Liver (tissue), 9 donors: ENCODE data around the gene GC. TPM values are rescaled to one million over a fixed set of nuclear protein-coding genes. Genes with fewer than 3 reads are reported as not detected.

Experiments
- DNase-seq: peaks from one replicate; pipeline ENCODE4 v3.0.0-alpha.2; 2017; ENCODE audit warnings: low spot score
- H3K27ac ChIP-seq, 2 donors: one replicate each; pipeline ENCODE4 v1.7.0; 2013; ENCODE audit warnings: inconsistent platforms in 2 of 2, low read length in 2 of 2, control low read depth in 1 of 2, low read depth in 1 of 2, mild to moderate bottlenecking in 1 of 2
- H3K27me3 ChIP-seq, 4 donors: one replicate each; pipeline versions ENCODE4 v1.6.1 to v1.7.0; 2013; ENCODE audit warnings: low read length in 3 of 4, inconsistent platforms in 1 of 4, mild to moderate bottlenecking in 1 of 4, moderate library complexity in 1 of 4; ENCODE audit not compliant: control insufficient read depth in 4 of 4, insufficient read depth in 4 of 4
- H3K36me3 ChIP-seq, 4 donors: one replicate each; pipeline versions ENCODE4 v1.6.1 to v1.7.0; 2013; ENCODE audit warnings: low read length in 3 of 4, mild to moderate bottlenecking in 3 of 4, low read depth in 1 of 4, moderate library complexity in 1 of 4; ENCODE audit not compliant: control insufficient read depth in 4 of 4, insufficient read depth in 3 of 4
- H3K4me1 ChIP-seq, 4 donors: one replicate each; pipeline versions ENCODE4 v1.6.1 to v1.7.0; 2013; ENCODE audit warnings: low read length in 3 of 4, mild to moderate bottlenecking in 3 of 4, moderate library complexity in 1 of 4; ENCODE audit not compliant: control insufficient read depth in 4 of 4, insufficient read depth in 4 of 4
- H3K4me3 ChIP-seq, 3 donors: one replicate each; pipeline versions ENCODE4 v1.6.1 to v1.7.0; 2013; ENCODE audit warnings: low read length in 3 of 3, control low read depth in 1 of 3, low read depth in 1 of 3, mild to moderate bottlenecking in 1 of 3
- H3K9ac ChIP-seq, 2 donors: one replicate each; pipeline ENCODE4 v1.7.0; 2013; ENCODE audit warnings: low read length in 2 of 2, mild to moderate bottlenecking in 2 of 2, moderate library complexity in 2 of 2, control low read depth in 1 of 2, low read depth in 1 of 2
- H3K9me3 ChIP-seq, 4 donors: one replicate each; pipeline versions ENCODE4 v1.6.1 to v1.7.0; 2013; ENCODE audit warnings: low read length in 3 of 4; ENCODE audit not compliant: control insufficient read depth in 4 of 4
- ATF3 ChIP-seq: IDR thresholded peaks from 2 replicates; pipeline ENCODE4 v1.6.1; 2016; ENCODE audit warnings: antibody characterized with exemption
- CTCF ChIP-seq: fragments of 150-350 bp; IDR thresholded peaks from 2 replicates; pipeline ENCODE4 v1.5.1; 2017; ENCODE audit warnings: improper control_type of control experiment, low read depth, low read length; ENCODE audit not compliant: missing input control
- EGR1 ChIP-seq, 2 donors: IDR thresholded peaks; 2 replicates each; pipeline ENCODE4 v1.6.1; 2016 to 2018; ENCODE audit warnings: antibody characterized with exemption in 2 of 2, low read depth in 2 of 2
- FOXA1 ChIP-seq: IDR thresholded peaks from 2 replicates; pipeline ENCODE4 v1.6.1; 2016; ENCODE audit warnings: antibody characterized with exemption
- FOXA2 ChIP-seq: IDR thresholded peaks from 2 replicates; pipeline ENCODE4 v1.6.1; 2016; ENCODE audit warnings: antibody characterized with exemption
- GABPA ChIP-seq, 2 donors: IDR thresholded peaks in 1 of 2; conservative IDR thresholded peaks in 1 of 2; 2 replicates each; pipeline ENCODE4 v1.6.1; 2016; ENCODE audit warnings: antibody characterized with exemption in 2 of 2, mild to moderate bottlenecking in 1 of 2, moderate library complexity in 1 of 2
- HNF4A ChIP-seq, 2 donors: conservative IDR thresholded peaks; 2 replicates each; pipeline ENCODE4 v1.6.1; 2016; ENCODE audit warnings: antibody characterized with exemption in 2 of 2, mild to moderate bottlenecking in 2 of 2
- HNF4G ChIP-seq: IDR thresholded peaks from 2 replicates; pipeline ENCODE4 v1.6.1; 2016; ENCODE audit warnings: antibody characterized with exemption
- JUND ChIP-seq, 2 donors: IDR thresholded peaks; 2 replicates each; pipeline ENCODE4 v1.6.1; 2016; ENCODE audit warnings: antibody characterized with exemption in 2 of 2
- MAX ChIP-seq: IDR thresholded peaks from 2 replicates; pipeline ENCODE4 v1.6.1; 2016; ENCODE audit warnings: antibody characterized with exemption
- NR2F2 ChIP-seq: IDR thresholded peaks from 2 replicates; pipeline ENCODE4 v1.6.1; 2016; ENCODE audit warnings: antibody characterized with exemption
- RAD21 ChIP-seq, 2 donors: IDR thresholded peaks; 2 replicates each; pipeline ENCODE4 v1.6.1; 2016; ENCODE audit warnings: antibody characterized with exemption in 2 of 2, mild to moderate bottlenecking in 2 of 2
- REST ChIP-seq: IDR thresholded peaks from 2 replicates; pipeline ENCODE4 v1.6.1; 2016; ENCODE audit warnings: antibody characterized with exemption, mild to moderate bottlenecking
- RXRA ChIP-seq, 2 donors: IDR thresholded peaks; 2 replicates each; pipeline ENCODE4 v1.6.1; 2017 to 2018; ENCODE audit warnings: antibody characterized with exemption in 2 of 2, mild to moderate bottlenecking in 1 of 2
- SP1 ChIP-seq: IDR thresholded peaks from 2 replicates; pipeline ENCODE4 v1.6.1; 2018; ENCODE audit warnings: antibody characterized with exemption, mild to moderate bottlenecking
- TAF1 ChIP-seq: conservative IDR thresholded peaks from 2 replicates; pipeline ENCODE4 v1.6.1; 2016; ENCODE audit warnings: antibody characterized with exemption, mild to moderate bottlenecking
- YY1 ChIP-seq: IDR thresholded peaks from 2 replicates; pipeline ENCODE4 v1.6.1; 2016; ENCODE audit warnings: antibody characterized with exemption, mild to moderate bottlenecking
- ZBTB33 ChIP-seq: IDR thresholded peaks from 2 replicates; pipeline ENCODE4 v1.6.1; 2016; ENCODE audit warnings: antibody characterized with exemption
- WGBS: extraction: QIAGEN DNeasy Blood & Tissue Kit; methylation state at CpG from one replicate; pipeline ENCODE4 v1.1.7; 2013; 5-methylcytosine and 5-hydroxymethylcytosine counted together
- polyA plus RNA-seq, 2 donors: library from polyadenylated mRNA; stranded (reverse) in 1 of 2; unstranded in 1 of 2; fragments of 200-250 nt in 1 of 2; fragments of >200 nt in 1 of 2; fragmentation: Nextera tagmentation in 1 of 2; extraction: Ambion mirVana in 1 of 2; gene quantifications; one replicate each; pipeline versions ENCODE4 v1.2.1 to v1.2.3, GENCODE V29; 2013 to 2015
- total RNA-seq, 2 donors: library from RNA; depleted of rRNA; stranded (reverse); fragments of >200 nt; gene quantifications; one replicate each; pipeline ENCODE4 v1.2.3, GENCODE V29; 2014
- donor health status: healthy.
- donor health status: healthy.
- donor health status: healthy.
- donor health status: healthy.
- donor health status: healthy.

GC gene
- total and polyA plus RNA-seq, 4 donors: 1,801 to 4,674 (median 2,937) TPM

- peak overlapping the region; percentile 39 to 70 for H3K27ac ChIP-seq
- no peak overlapping the region for H3K4me3 ChIP-seq
- DNase-seq: no peak
- TF ChIP-seq MAX: no peak
- TF ChIP-seq FOXA1: no peak
- TF ChIP-seq GABPA (IDR thresholded peaks at IDR 0.05 in 1 of 2, conservative IDR thresholded peaks at IDR 0.05 in 1 of 2): no peak
- no peak for TF ChIP-seq SP1
- no peak for TF ChIP-seq REST
- TF ChIP-seq TAF1: no peak
- TF ChIP-seq ATF3: no peak
- no peak for TF ChIP-seq NR2F2
- no peak for TF ChIP-seq ZBTB33
- no peak for TF ChIP-seq EGR1 (IDR thresholded peaks at IDR 0.05; ENCODE audit: low read depth in 2 of 2)
- TF ChIP-seq JUND (IDR thresholded peaks at IDR 0.05): no peak
- TF ChIP-seq YY1: no peak
- no peak for TF ChIP-seq RAD21 (IDR thresholded peaks at IDR 0.05)
- TF ChIP-seq CTCF: no peak
- TF ChIP-seq HNF4A (conservative IDR thresholded peaks at IDR 0.05): no peak
- no peak for TF ChIP-seq HNF4G
- TF ChIP-seq RXRA (IDR thresholded peaks at IDR 0.05): no peak
- TF ChIP-seq FOXA2: no peak
- peaks cover 4 to 36% (median 24%) of the 10 kb centered on the region in 4 donors for H3K4me1 ChIP-seq
- H3K27me3 ChIP-seq: no peaks in the 10 kb centered on the region
- 77% methylated on average over 3 of the region's 3 CpGs for WGBS
- peaks cover 3 to 59% (median 31%) of the 10 kb centered on the region in 4 donors for H3K36me3 ChIP-seq
- H3K9me3 ChIP-seq: no peaks in the 10 kb centered on the region
- H3K9ac ChIP-seq: no peak overlapping the region
Measured at GRCh38 chr4:71769434-71769833, 14.4 kb downstream of the GC start.
